Body of pancreas (tissue), 4 donors: ENCODE measurements around the gene PARP3. TPM values are rescaled to one million over a fixed set of nuclear protein-coding genes. Genes with fewer than 3 reads are reported as not detected.

ENCODE experiments used
- ATAC-seq: fragments of 150-250 bp; one replicate; pipeline ENCODE4 v1.9.1; 2016
- DNase-seq, 4 donors: peaks; one replicate each; pipeline ENCODE4 v3.0.0-alpha.2; 2019
- H3K27ac ChIP-seq, 4 donors: fragments of 200-600 bp; sonication (generic); 1 replicate in 3 of 4; 2 replicates in 1 of 4; pipeline versions ENCODE4 v1.5.1 to v1.6.1; 2016 to 2019; ENCODE audit warnings: mild to moderate bottlenecking in 1 of 4, mixed read lengths in 1 of 4, moderate library complexity in 1 of 4
- H3K27me3 ChIP-seq, 2 donors: fragments of 200-600 bp; sonication (generic); one replicate each; pipeline ENCODE4 v1.6.0; 2016; ENCODE audit warnings: mild to moderate bottlenecking in 1 of 2
- H3K36me3 ChIP-seq, 2 donors: fragments of 200-600 bp; sonication (generic); replicated peaks in 1 of 2; 2 replicates each; pipeline ENCODE4 v1.5.1; 2016; ENCODE audit warnings: low read depth in 2 of 2; ENCODE audit not compliant: insufficient read depth in 1 of 2
- H3K4me1 ChIP-seq: fragments of 200-600 bp; sonication (generic); one replicate; pipeline ENCODE4 v1.6.0; 2016
- H3K4me3 ChIP-seq, 2 donors: fragments of 200-600 bp; sonication (generic); 1 replicate in 1 of 2; 2 replicates in 1 of 2; pipeline ENCODE4 v1.5.1; 2016 to 2019
- H3K9me3 ChIP-seq, 3 donors: fragments of 200-600 bp; sonication (generic); 1 replicate in 2 of 3; 2 replicates in 1 of 3; pipeline ENCODE4 v1.5.1; 2016
- CTCF ChIP-seq, 7 experiments: fragments of 450-650 bp in 4 of 7; fragments of 200-600 bp in 3 of 7; sonication (generic) in 3 of 7; IDR thresholded peaks; one replicate each; pipeline ENCODE4 v1.5.1; 2016 to 2019; ENCODE audit warnings: antibody characterized with exemption in 7 of 7
- POLR2A ChIP-seq, 3 donors: fragments of 450-650 bp; IDR thresholded peaks; one replicate each; pipeline ENCODE4 v1.6.1; 2016; ENCODE audit warnings: antibody characterized with exemption in 3 of 3, mild to moderate bottlenecking in 2 of 3
- WGBS, 2 donors: methylation state at CpG; one replicate each; pipeline ENCODE4 v1.1.5; 2017; 5-methylcytosine and 5-hydroxymethylcytosine counted together
- intact Hi-C: fragments of 100-400 bp; cut with DNase I; formaldehyde crosslinking; loops from one replicate; pipeline ENCODE4 v1.15.1; 2023
- total RNA-seq, 2 donors: library from RNA; depleted of rRNA; stranded (reverse); fragments of >200 nt; gene quantifications; one replicate each; pipeline ENCODE4 v1.1.0, GENCODE V29; 2016

PARP3 gene
- total RNA-seq, 2 donors from 2014 or later: 4.2 to 18.8 TPM

GRCh38 chr3:51945926-51946705, 4.0 kb downstream of the PARP3 start:
- WGBS, 2 donors: 82 to 87% methylated on average over 9 to 14 of the region's 14 CpGs
- intact Hi-C loops: loop anchor here (10.0 kb wide), 1 partner anchor 49 kb away; the partner anchor contains the start of gene RPL29

GRCh38 chr3:51946796-51947195, 4.6 kb downstream of the PARP3 start:
- DNase-seq (no peak), ATAC-seq (no peak)
- WGBS, 2 donors: 65 to 66% methylated on average over 3 to 4 of the region's 4 CpGs
- Histone ChIP-seq H3K36me3 (no peaks in the 10 kb centered on the region), H3K27me3 (no peaks in the 10 kb centered on the region), H3K9me3 (no peaks in the 10 kb centered on the region), H3K4me1 (peaks cover 13% of the 10 kb centered on the region), H3K4me3 (no peak overlapping the region), H3K27ac (no peak overlapping the region)
- intact Hi-C loops: loop anchor here (10.0 kb wide), 1 partner anchor 48 kb away; the partner anchor contains the start of gene RPL29
- TF ChIP-seq CTCF (IDR thresholded peaks at IDR 0.05) (no peak), POLR2A (IDR thresholded peaks at IDR 0.05) (no peak)

More at GRCh38 chr3:51945926-51946705, 4.0 kb downstream of the PARP3 start:
- no peaks in the 10 kb centered on the region for H3K27me3 ChIP-seq
- H3K36me3 ChIP-seq: no peaks in the 10 kb centered on the region
- DNase-seq: peak in 1 of 4 donors; percentile 9
- H3K4me1 ChIP-seq: peaks cover 17% of the 10 kb centered on the region
- TF ChIP-seq POLR2A (IDR thresholded peaks at IDR 0.05) (no peak), CTCF (IDR thresholded peaks at IDR 0.05) (no peak)
- no peaks in the 10 kb centered on the region for H3K9me3 ChIP-seq
- H3K4me3 ChIP-seq: no peak overlapping the region
- ATAC-seq: no peak
- H3K27ac ChIP-seq: no peak overlapping the region

GRCh38 chr3:51947215-51947900, 5.2 kb downstream of the PARP3 start:
- Histone ChIP-seq H3K4me1 (peaks cover 10% of the 10 kb centered on the region), H3K9me3 (no peaks in the 10 kb centered on the region), H3K4me3 (no peak overlapping the region), H3K27me3 (no peaks in the 10 kb centered on the region), H3K27ac (no peak overlapping the region), H3K36me3 (no peaks in the 10 kb centered on the region)
- no peak for ATAC-seq
- intact Hi-C loops: loop anchor here (10.0 kb wide), 1 partner anchor 47 kb away; the partner anchor contains the start of gene RPL29
- no peak for TF ChIP-seq POLR2A (IDR thresholded peaks at IDR 0.05)
- TF ChIP-seq CTCF (IDR thresholded peaks at IDR 0.05): no peak
- 62 to 74% methylated on average over 9 to 13 of the region's 13 CpGs for WGBS, 2 donors
- peak in 1 of 4 donors; percentile 6 for DNase-seq

GRCh38 chr3:51948016-51948580, 5.9 kb downstream of the PARP3 start:
- 81% methylated on average over 10 of the region's 10 CpGs for WGBS, 2 donors
- DNase-seq: no peak

More at GRCh38 chr3:51948016-51948580, 5.9 kb downstream of the PARP3 start:
- no peak overlapping the region for H3K27ac ChIP-seq
- H3K4me3 ChIP-seq: no peak overlapping the region
- H3K9me3 ChIP-seq: no peaks in the 10 kb centered on the region
- no peak for TF ChIP-seq POLR2A (IDR thresholded peaks at IDR 0.05)
- TF ChIP-seq CTCF (IDR thresholded peaks at IDR 0.05): no peak
- intact Hi-C loops: loop anchor here (10.0 kb wide), 1 partner anchor 47 kb away; the partner anchor contains the start of gene RPL29
- no peaks in the 10 kb centered on the region for H3K27me3 ChIP-seq
- H3K36me3 ChIP-seq: no peaks in the 10 kb centered on the region
- peaks cover 3% of the 10 kb centered on the region for H3K4me1 ChIP-seq
- ATAC-seq: no peak
